HepG2 (cell line): ENCODE results near the gene CCDC88C.

Source experiments
- CTCF ChIP-seq: sonication (generic); formaldehyde crosslinking; IDR thresholded peaks from 2 replicates; pipeline ENCODE4 v1.5.0; 2020; ENCODE audit warnings: mild to moderate bottlenecking, missing genetic modification reagents, moderate library complexity
- EED ChIP-seq: sonication (generic); formaldehyde crosslinking; IDR thresholded peaks from 2 replicates; pipeline ENCODE4 v1.5.0; 2020; ENCODE audit warnings: mild to moderate bottlenecking, missing genetic modification reagents
- FOXA3 ChIP-seq: IDR thresholded peaks from 2 replicates; pipeline ENCODE4 v1.6.1; 2016; ENCODE audit warnings: missing genetic modification reagents, missing compliant biosample characterization
- GABPB1 ChIP-seq: IDR thresholded peaks from 2 replicates; pipeline ENCODE4 v1.6.1; 2016; ENCODE audit warnings: mild to moderate bottlenecking, missing genetic modification reagents, moderate library complexity, missing compliant biosample characterization
- HDAC6 ChIP-seq: fragments of 200-600 bp; sonication (generic); IDR thresholded peaks from 2 replicates; pipeline ENCODE4 v1.7.0; 2017; ENCODE audit warnings: mild to moderate bottlenecking, antibody characterized with exemption, low read length, low read depth
- LRRFIP1 ChIP-seq: sonication (generic); formaldehyde crosslinking; conservative IDR thresholded peaks from 2 replicates; pipeline ENCODE4 v1.4.0; 2020; ENCODE audit warnings: missing genetic modification reagents
- MAZ ChIP-seq, 2 experiments: sonication (generic) in 1 of 2; formaldehyde crosslinking in 1 of 2; IDR thresholded peaks; 2 replicates each; pipeline versions ENCODE4 v1.5.0 to v1.6.1; 2012 to 2020; ENCODE audit warnings: low read depth in 2 of 2, mild to moderate bottlenecking in 2 of 2, borderline replicate concordance in 1 of 2, improper control_type of control experiment in 1 of 2, low read length in 1 of 2, missing genetic modification reagents in 1 of 2, moderate library complexity in 1 of 2
- TGIF2 ChIP-seq: IDR thresholded peaks from 2 replicates; pipeline ENCODE4 v1.6.1; 2016; ENCODE audit warnings: control low read depth, missing compliant biosample characterization
- ZBTB40 ChIP-seq, 2 experiments: fragments of 450-650 bp in 1 of 2; sonication (generic) in 1 of 2; formaldehyde crosslinking in 1 of 2; IDR thresholded peaks; 2 replicates each; pipeline versions ENCODE4 v1.6.1 to v1.8.0; 2016 to 2022; ENCODE audit warnings: antibody characterized with exemption in 1 of 2, mild to moderate bottlenecking in 1 of 2, missing genetic modification reagents in 1 of 2
- TF ChIP-seq, protein P1 (sequence below): sonication (generic); formaldehyde crosslinking; IDR thresholded peaks from 2 replicates; pipeline ENCODE4 v1.5.1; 2020; ENCODE audit warnings: missing genetic modification reagents, mild to moderate bottlenecking, borderline replicate concordance

GRCh38 chr14:91439345-91439744, 21.7 kb upstream of the CCDC88C start:
- no peak for TF ChIP-seq FOXA3 (CRISPR knock-in tag)
- no peak for TF ChIP-seq GABPB1 (CRISPR knock-in tag)
- TF ChIP-seq LRRFIP1 (CRISPR knock-in tag): no peak
- no peak for TF ChIP-seq CTCF (CRISPR knock-in tag)
- TF ChIP-seq TGIF2 (CRISPR knock-in tag): no peak
- no peak for TF ChIP-seq HDAC6
- TF ChIP-seq ZBTB40 (IDR thresholded peaks at IDR 0.05): no peak
- TF ChIP-seq ZBTB40 (CRISPR knock-in tag; IDR thresholded peaks at IDR 0.05): no peak
- no peak for TF ChIP-seq EED (CRISPR knock-in tag)
- TF ChIP-seq, protein P1, sequence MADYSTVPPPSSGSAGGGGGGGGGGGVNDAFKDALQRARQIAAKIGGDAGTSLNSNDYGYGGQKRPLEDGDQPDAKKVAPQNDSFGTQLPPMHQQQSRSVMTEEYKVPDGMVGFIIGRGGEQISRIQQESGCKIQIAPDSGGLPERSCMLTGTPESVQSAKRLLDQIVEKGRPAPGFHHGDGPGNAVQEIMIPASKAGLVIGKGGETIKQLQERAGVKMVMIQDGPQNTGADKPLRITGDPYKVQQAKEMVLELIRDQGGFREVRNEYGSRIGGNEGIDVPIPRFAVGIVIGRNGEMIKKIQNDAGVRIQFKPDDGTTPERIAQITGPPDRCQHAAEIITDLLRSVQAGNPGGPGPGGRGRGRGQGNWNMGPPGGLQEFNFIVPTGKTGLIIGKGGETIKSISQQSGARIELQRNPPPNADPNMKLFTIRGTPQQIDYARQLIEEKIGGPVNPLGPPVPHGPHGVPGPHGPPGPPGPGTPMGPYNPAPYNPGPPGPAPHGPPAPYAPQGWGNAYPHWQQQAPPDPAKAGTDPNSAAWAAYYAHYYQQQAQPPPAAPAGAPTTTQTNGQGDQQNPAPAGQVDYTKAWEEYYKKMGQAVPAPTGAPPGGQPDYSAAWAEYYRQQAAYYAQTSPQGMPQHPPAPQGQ (CRISPR knock-in tag): no peak
- TF ChIP-seq MAZ (IDR thresholded peaks at IDR 0.05; ENCODE audit: borderline replicate concordance, low read depth, low read length): no peak
- TF ChIP-seq MAZ (CRISPR knock-in tag; IDR thresholded peaks at IDR 0.05; ENCODE audit: low read depth): no peak
